GM21825 (cell line): ENCODE results near the gene SYTL2.
"Not testable (repeated sequence)": the region's sequence is repeated elsewhere in the genome, so short reads cannot be mapped to it uniquely, and the experiment has no call there.

Experiments
- ATAC-seq: cut with Tn5 transposase; IDR thresholded peaks from one replicate; pipeline ENCODE4 v1.9.1; 2021; ENCODE audit warnings: mild to moderate bottlenecking, moderate library complexity; ENCODE audit not compliant: unreplicated experiment

The SYTL2 gene

DNA sequence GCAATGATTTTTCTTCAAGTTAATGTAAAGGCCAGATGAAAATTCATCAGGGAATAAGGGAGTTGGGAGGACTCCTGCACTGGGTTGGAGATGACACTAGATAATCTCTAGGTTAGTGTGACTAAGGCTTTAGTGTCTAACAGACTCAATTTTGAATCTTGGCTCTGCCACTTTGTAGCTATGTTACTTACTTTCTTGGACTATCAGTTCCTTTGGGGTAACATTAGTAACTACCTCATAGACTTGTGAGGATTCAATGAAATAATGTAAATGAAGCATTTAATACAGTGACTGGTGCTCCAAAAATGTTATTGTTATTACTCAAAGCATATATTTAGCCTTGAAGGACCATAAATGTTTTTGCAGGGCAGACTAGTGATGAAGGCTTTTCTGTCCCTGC is 115.4 kb downstream of the SYTL2 start:
- no peak for ATAC-seq

GRCh38 chr11:85694385-85694980 is 116.5 kb downstream of the SYTL2 start:
- no peak for ATAC-seq

DNA sequence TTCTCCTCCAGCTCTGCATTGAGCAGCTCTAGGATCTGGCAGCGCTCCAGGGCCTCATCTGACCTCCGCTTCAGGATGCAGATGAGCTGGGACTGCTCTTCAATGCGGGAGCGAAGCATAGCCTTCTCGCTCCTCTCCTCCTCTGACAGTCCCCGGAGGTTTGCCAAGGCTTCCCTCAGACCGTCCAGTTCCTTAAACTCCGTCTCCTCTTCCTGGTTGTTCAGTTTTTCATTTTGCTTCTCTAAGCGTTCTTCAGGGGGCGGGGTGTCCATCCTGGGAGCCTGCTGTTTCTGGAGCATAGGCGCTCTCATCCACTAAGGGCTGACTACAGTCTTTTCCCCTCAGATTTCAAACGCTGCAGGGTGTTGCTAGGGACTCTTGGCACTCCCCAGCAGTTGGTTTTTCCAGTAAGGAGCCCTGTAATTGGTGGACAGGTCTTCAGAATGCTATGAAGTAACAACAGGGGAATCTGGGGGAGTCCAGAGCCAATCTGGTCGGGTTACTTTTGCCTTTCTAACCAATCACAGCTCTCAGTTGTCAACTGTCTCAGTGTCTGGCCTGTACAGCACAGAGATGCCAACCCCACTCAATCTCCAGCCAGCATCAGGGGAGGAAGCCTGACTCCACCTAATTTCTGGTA is 125.0 kb downstream of the SYTL2 start, which contains the start of gene CCDC89:
Gene CCDC89 (minus strand): TSS at position 376 of the 640 bp plus-strand sequence. CDS start 65 bp downstream, at position 311.
- no peak for ATAC-seq

DNA sequence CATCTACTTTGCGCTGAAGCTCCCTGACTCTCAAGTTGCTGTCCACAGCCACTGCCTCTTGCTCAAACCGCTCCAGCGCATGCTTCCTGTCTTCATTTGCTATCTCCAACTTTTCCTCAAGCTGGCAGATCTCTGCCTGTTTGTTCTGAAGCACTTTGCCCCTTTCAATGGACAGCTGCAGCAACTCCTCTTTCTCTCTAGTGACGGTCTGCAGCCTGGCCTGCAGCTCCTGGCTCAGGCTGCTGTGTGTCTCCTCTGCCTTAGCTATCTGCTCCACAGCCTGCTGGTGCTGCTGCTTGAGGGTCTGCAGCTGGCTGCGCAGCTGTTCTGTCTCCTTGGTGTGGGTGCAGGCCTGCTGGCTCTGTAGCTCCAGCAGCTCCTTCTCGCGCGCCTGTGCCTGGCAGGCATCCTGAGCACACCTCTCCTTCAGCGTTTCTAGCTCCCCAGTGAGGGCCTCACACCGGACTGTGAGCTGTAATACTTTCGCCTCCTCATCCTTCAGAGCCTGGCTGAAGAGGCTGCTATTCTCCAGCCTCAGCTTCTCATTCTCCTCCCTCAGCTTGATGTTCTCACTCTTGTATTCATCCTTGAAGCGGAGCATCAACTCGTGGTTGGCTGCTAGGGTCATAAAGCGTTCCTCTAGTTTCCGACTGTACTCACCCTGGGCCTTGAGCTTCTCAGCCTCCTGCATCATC is 125.7 kb downstream of the SYTL2 start:
- no peak for ATAC-seq

DNA sequence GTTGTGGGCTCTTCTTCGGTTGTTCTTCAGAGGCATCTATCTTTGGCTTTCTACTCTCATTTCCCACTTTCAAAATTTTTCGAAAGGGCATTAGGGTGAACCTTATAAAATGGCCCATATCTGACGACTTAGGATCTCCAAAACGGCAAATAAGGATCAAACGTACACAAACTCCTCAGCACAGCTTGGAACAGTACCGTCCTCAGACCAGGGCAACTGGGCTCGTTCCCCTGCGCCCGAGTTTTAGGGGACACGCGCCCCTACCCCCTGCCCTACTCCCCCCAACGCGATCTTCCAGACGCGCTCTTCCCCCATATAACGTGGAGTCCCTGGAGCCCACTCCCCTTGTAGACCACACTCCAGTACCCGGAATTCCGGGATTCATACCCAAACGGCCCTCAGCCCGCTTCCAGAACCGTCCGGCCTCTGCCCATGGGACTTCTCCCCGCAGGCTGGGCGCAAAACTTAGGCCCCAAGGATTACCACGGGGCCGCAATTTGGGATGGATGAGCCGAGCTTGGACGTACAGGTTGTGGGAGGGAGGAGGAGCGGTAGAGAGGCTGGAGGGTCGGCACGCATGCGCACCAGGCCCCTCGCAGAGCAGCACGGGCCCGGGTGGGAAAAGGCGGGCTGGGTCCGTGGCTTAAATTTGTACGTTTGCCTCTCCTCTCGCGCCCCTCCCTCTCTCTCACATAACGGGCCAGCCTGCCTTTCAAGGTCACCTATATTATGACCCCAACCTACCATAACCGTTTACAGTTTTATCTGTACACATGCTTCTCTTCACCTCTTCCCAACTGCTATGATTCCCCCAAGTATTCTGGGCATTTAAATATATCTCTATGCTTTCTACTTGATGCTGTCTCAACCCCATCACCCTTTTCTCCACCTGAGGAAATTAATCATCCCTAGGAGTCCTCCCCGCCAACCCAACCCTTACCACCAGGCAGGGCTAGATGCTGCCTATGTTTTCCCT is 128.3 kb downstream of the SYTL2 start:
- ATAC-seq = peak; percentile 85

DNA sequence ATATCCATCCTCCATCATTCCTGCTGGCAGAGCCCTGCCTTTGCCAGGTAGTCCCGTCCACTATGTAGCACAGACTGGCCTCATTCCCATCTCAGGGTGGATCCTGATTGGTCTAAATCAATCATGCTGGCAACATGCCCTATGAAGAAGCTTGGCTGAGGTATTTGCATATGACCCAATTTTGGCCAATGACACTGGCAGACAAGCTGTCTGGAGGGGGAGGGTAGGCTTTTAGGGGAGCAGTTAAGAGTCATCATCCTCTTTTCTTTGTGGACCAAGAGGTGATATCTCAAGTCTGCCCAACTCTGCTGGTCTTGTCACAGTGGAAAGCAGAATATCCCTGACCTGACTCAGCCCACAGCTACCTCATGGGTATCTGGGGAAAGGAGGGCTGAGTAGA is 130.0 kb downstream of the SYTL2 start:
- ATAC-seq = no peak

GRCh38 chr11:85679576-85679975 is 131.4 kb downstream of the SYTL2 start:
- no peak for ATAC-seq

DNA sequence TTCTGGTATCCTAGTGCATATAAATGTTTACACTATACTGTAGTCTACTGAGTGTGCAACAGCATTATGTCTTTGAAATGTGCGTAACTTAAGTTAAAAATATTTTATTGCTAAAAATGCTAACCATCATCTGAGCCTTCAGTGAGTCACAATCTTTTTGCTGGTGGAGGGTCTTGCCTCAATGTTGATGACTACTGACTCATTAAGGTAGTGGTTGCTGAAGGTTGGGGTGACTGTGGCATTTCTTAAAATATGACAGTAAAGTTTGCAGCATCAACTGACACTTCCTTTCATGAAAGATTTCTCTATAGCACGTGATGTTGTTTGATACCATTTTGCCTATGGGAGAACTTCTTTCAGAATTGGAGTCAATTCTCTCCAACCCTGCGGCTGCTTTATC is 137.5 kb downstream of the SYTL2 start:
- no peak for ATAC-seq

DNA sequence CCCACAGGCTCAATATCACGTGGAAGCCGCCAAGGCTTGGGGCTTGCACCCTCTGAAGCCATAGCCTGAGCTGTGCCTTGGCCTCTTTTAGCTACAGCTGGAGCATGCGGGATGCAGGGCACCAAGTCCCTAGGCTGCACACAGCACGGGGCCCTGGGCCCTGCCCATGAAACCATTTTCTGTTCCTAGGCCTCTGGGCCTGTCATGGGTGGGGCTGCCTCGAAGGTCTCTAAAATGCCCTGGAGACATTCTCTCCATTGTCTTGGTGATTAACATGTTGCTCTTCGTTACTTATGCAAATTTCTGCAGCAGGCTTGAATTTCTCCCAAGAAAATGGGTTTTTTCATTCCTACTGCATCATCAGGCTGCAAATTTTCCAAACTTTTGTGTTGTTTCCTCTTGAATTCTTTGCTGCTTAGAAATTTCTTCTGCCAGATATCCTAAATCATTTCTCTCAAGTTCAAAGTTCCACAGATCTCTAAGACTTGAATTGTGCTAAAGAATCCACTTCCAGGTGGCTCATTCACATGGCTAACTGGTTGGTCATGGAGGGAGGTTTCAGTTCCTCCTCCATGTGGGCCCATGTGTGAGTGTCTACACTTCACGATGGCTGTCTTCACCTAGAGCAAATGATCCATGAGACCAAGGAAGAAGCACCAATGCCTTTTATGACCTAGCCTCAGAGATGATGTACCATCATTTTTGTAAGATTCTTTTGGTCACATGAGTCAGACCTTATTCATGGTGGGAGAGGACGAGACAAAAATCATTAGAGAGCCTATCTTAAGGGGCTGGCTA is 138.6 kb downstream of the SYTL2 start:
- ATAC-seq = no peak

GRCh38 chr11:85670949-85671663 is 139.8 kb downstream of the SYTL2 start:
- ATAC-seq = not testable (repeated sequence)

- no peak for ATAC-seq
Measured at GRCh38 chr11:85668157-85668556, 142.8 kb downstream of the SYTL2 start.

GRCh38 chr11:85666687-85667086 is 144.3 kb downstream of the SYTL2 start:
- ATAC-seq = no peak

- ATAC-seq = no peak
Measured at GRCh38 chr11:85665733-85666132, 145.2 kb downstream of the SYTL2 start.

DNA sequence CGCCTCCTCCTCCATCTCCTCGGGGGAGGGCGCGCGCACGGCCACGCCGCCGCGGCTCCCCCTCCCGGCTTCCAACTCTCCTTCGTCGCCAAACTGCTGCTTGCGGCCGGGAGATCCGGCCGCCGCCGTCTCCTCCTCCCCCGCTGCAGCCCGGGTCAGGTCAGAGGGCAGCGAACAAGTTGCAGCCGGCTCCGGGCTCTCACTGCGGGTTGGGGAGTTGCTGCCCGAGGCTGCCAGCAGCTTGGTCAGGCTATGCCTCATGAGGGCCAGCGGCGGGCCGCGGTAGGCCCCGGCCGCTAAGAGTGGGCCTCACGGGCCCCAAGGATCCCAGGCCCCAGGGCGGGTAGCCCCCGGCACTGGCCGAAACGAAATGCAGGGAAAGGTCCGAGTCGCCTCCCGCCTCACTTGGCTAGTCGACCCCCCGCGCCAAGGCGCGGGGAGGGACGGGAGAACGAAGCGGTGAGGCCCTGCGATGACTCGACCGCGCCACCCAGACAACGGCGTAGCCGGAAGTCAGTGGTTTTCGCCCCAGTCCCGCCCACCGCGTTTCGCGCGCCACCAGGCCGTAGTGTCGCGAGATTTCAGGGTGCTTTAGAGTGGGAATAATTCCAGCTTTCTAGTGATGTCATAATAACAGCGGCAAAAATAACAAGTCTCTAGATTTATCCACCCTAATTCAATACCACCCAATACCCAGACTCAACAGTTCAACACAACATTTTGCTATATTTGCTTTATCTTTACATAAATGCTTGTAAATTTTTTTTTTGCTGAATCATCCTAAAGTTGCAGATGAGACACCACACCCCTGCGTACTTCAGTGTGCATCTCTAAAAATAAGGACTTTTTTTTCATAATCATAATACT is 146.1 kb downstream of the SYTL2 start, which contains the start of gene CREBZF:
Gene CREBZF (minus strand): TSS at position 515 of the 867 bp plus-strand sequence. CDS start 254 bp downstream, at position 261.
- ATAC-seq = peak; percentile 93

- peak; percentile 74 for ATAC-seq
Measured at GRCh38 chr11:85663753-85664614, 147.0 kb downstream of the SYTL2 start.

- ATAC-seq = no peak
Measured at GRCh38 chr11:85663080-85663752, 147.7 kb downstream of the SYTL2 start.
